Adrenal gland (tissue), 5 donors: ENCODE data around the gene CDH3.

ENCODE experiments used
- POLR2A ChIP-seq, 2 donors: fragments of 450-650 bp; IDR thresholded peaks; one replicate each; pipeline ENCODE4 v1.6.1; 2017; ENCODE audit warnings: antibody characterized with exemption in 2 of 2, mild to moderate bottlenecking in 2 of 2, moderate library complexity in 1 of 2
- TF ChIP-seq, protein P1 (sequence below), 6 experiments: fragments of 450-650 bp in 4 of 6; fragments of 200-600 bp in 2 of 6; sonication (generic) in 1 of 6; IDR thresholded peaks; 1 replicate in 5 of 6; 2 replicates in 1 of 6; pipeline versions ENCODE4 v1.5.1 to v1.8.0; 2016 to 2021; ENCODE audit warnings: antibody characterized with exemption in 6 of 6, mild to moderate bottlenecking in 2 of 6, moderate library complexity in 1 of 6
- donor health status: DM: no; HTN: no; CAD: no.

DNA sequence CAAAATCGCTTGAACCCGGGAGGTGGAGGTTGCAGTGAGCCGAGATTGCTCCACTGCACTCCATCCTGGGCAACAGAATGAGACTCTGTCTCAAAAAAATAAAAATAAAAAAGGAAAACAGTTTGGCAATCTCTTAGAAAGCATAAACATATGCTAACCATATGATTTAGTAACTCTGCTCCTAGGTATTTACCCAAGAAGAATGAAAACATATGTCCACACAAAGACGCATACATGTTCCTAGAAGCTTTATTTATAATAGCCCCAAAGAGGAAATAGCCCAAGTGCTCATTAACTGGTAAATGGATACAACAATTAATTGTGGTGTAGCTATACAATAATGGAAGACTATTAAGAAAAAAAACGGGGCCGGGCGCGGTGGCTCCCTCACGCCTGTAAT lies 73.5 kb downstream of the CDH3 start:
- no peak for TF ChIP-seq POLR2A (IDR thresholded peaks at IDR 0.05)
- TF ChIP-seq, protein P1, sequence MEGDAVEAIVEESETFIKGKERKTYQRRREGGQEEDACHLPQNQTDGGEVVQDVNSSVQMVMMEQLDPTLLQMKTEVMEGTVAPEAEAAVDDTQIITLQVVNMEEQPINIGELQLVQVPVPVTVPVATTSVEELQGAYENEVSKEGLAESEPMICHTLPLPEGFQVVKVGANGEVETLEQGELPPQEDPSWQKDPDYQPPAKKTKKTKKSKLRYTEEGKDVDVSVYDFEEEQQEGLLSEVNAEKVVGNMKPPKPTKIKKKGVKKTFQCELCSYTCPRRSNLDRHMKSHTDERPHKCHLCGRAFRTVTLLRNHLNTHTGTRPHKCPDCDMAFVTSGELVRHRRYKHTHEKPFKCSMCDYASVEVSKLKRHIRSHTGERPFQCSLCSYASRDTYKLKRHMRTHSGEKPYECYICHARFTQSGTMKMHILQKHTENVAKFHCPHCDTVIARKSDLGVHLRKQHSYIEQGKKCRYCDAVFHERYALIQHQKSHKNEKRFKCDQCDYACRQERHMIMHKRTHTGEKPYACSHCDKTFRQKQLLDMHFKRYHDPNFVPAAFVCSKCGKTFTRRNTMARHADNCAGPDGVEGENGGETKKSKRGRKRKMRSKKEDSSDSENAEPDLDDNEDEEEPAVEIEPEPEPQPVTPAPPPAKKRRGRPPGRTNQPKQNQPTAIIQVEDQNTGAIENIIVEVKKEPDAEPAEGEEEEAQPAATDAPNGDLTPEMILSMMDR (IDR thresholded peaks at IDR 0.05) = no peak
